Measurements from ENCODE around the gene CD7. TPM values are rescaled to one million over a fixed set of nuclear protein-coding genes. Genes with fewer than 3 reads are reported as not detected.

Gene CD7
- total RNA-seq, 1 experiment from 2014 or later: not detected

- TF ChIP-seq EZH2 (IDR thresholded peaks at IDR 0.05; ENCODE audit: borderline replicate concordance, low read depth, low read length, poor library complexity, severe bottlenecking): no peak
- no peak for TF ChIP-seq CTCF (conservative IDR thresholded peaks at IDR 0.05; ENCODE audit: low read depth, low read length)
- no peaks in the 10 kb centered on the region for H3K9me3 ChIP-seq (ENCODE audit: low read depth, low read length, poor library complexity, severe bottlenecking)
- ChIA-PET POLR2A (ENCODE audit: low non-redundant PET) (interaction anchor here (0.5 kb wide), 2 partner anchors 26 to 101 kb away, joined by 3 to 4 read pairs; no protein-coding TSS in a partner anchor), CTCF (interaction anchor here (0.7 kb wide), 2 partner anchors 11 to 98 kb away, joined by 4 to 6 read pairs; no protein-coding TSS in a partner anchor)
- BruUV-seq (replicated peaks): no TSS peak
- H3K4me1 ChIP-seq (ENCODE audit: insufficient read depth, low read length, poor library complexity, severe bottlenecking): peaks cover 42% of the 10 kb centered on the region
- DNase-seq (ENCODE audit: low spot score): peak; percentile 56
- H3K4me3 ChIP-seq (ENCODE audit: low read depth, low read length, poor library complexity, severe bottlenecking): peak within 1 kb of the TSS; percentile 48
- H3K27me3 ChIP-seq (replicated peaks; ENCODE audit: insufficient read depth, low read depth, low read length, poor library complexity): no peaks in the 10 kb centered on the region
- intact Hi-C loops (cut with micrococcal nuclease; ENCODE audit: unreplicated experiment): no loop called here
- no peaks in the 10 kb centered on the region for H3K36me3 ChIP-seq (ENCODE audit: insufficient read depth, low read length, poor library complexity, severe bottlenecking)
- no peak within 1 kb of the TSS for H3K27ac ChIP-seq (ENCODE audit: low read depth, low read length, poor library complexity, severe bottlenecking)
Measured at GRCh38 chr17:82333279-82334171, 16.1 kb upstream of the CD7 start, which contains the start of gene SECTM1. Gene SECTM1 (minus strand): TSS chr17:82333766. CDS start chr17:82327240, 6,526 bp downstream.

- Histone ChIP-seq H3K9me3 (ENCODE audit: low read depth, low read length, poor library complexity, severe bottlenecking) (no peaks in the 10 kb centered on the region), H3K27ac (ENCODE audit: low read depth, low read length, poor library complexity, severe bottlenecking) (no peak overlapping the region), H3K27me3 (replicated peaks; ENCODE audit: insufficient read depth, low read depth, low read length, poor library complexity) (no peaks in the 10 kb centered on the region), H3K4me3 (ENCODE audit: low read depth, low read length, poor library complexity, severe bottlenecking) (peak overlapping the region; percentile 48), H3K36me3 (ENCODE audit: insufficient read depth, low read length, poor library complexity, severe bottlenecking) (no peaks in the 10 kb centered on the region), H3K4me1 (ENCODE audit: insufficient read depth, low read length, poor library complexity, severe bottlenecking) (peaks cover 42% of the 10 kb centered on the region)
- TF ChIP-seq EZH2 (IDR thresholded peaks at IDR 0.05; ENCODE audit: borderline replicate concordance, low read depth, low read length, poor library complexity, severe bottlenecking) (no peak), CTCF (conservative IDR thresholded peaks at IDR 0.05; ENCODE audit: low read depth, low read length) (no peak)
- ChIA-PET CTCF (no interaction called here), POLR2A (ENCODE audit: low non-redundant PET) (no interaction called here)
- DNase-seq (ENCODE audit: low spot score): no peak
- intact Hi-C loops (cut with micrococcal nuclease; ENCODE audit: unreplicated experiment): no loop called here
- no TSS peak for BruUV-seq (replicated peaks)
Measured at GRCh38 chr17:82332669-82333278, 15.4 kb upstream of the CD7 start.

- Histone ChIP-seq H3K27ac (ENCODE audit: low read depth, low read length, poor library complexity, severe bottlenecking) (no peak overlapping the region), H3K27me3 (replicated peaks; ENCODE audit: insufficient read depth, low read depth, low read length, poor library complexity) (no peaks in the 10 kb centered on the region), H3K4me3 (ENCODE audit: low read depth, low read length, poor library complexity, severe bottlenecking) (no peak overlapping the region), H3K36me3 (ENCODE audit: insufficient read depth, low read length, poor library complexity, severe bottlenecking) (no peaks in the 10 kb centered on the region), H3K9me3 (ENCODE audit: low read depth, low read length, poor library complexity, severe bottlenecking) (no peaks in the 10 kb centered on the region), H3K4me1 (ENCODE audit: insufficient read depth, low read length, poor library complexity, severe bottlenecking) (peaks cover 42% of the 10 kb centered on the region)
- POLR2A ChIA-PET (ENCODE audit: low non-redundant PET): no interaction called here
- no TSS peak for BruUV-seq (replicated peaks)
- no peak for TF ChIP-seq EZH2 (IDR thresholded peaks at IDR 0.05; ENCODE audit: borderline replicate concordance, low read depth, low read length, poor library complexity, severe bottlenecking)
- no peak for TF ChIP-seq CTCF (conservative IDR thresholded peaks at IDR 0.05; ENCODE audit: low read depth, low read length)
- CTCF ChIA-PET: no interaction called here
- DNase-seq (ENCODE audit: low spot score): no peak
- intact Hi-C loops (cut with micrococcal nuclease; ENCODE audit: unreplicated experiment): no loop called here
Measured at GRCh38 chr17:82331345-82331939, 14.0 kb upstream of the CD7 start.

Measured in A673 (cell line).